CD8-positive, alpha-beta memory T cell (primary cell): ENCODE measurements around the gene CROCC. TPM values are rescaled to one million over a fixed set of nuclear protein-coding genes. Genes with fewer than 3 reads are reported as not detected.
"Not testable (repeated sequence)": the region's sequence is repeated elsewhere in the genome, so short reads cannot be mapped to it uniquely, and the experiment has no call there.

Experiments
- CTCF ChIA-PET: fragments of 350-600 bp; sonication (Branson Sonifier 250); formaldehyde crosslinking; loops from one replicate; lab custom pipeline; 2021; ENCODE audit warnings: antibody characterized with exemption; lab: Charles Lee
- POLR2A ChIA-PET: fragments of 350-600 bp; sonication (Branson Sonifier 250); formaldehyde crosslinking; loops from one replicate; lab custom pipeline; 2021; ENCODE audit warnings: antibody characterized with exemption; lab: Charles Lee
- DNase-seq, 5 donors: peaks; one replicate each; pipeline versions ENCODE4 v3.0.0 to v3.0.0-alpha.2; 2020 to 2022; ENCODE audit warnings: mixed read lengths in 1 of 5
- H3K27ac ChIP-seq: one replicate; pipeline ENCODE4 v1.7.0; 2013; ENCODE audit warnings: low read depth, mild to moderate bottlenecking, low read length, moderate library complexity
- H3K27me3 ChIP-seq: 2 replicates; pipeline ENCODE4 v1.7.0; 2013; ENCODE audit warnings: low read length, mild to moderate bottlenecking; ENCODE audit not compliant: insufficient read depth, poor library complexity, severe bottlenecking
- H3K36me3 ChIP-seq: 2 replicates; pipeline ENCODE4 v1.7.0; 2013; ENCODE audit warnings: mild to moderate bottlenecking, low read length, moderate library complexity; ENCODE audit not compliant: insufficient read depth
- H3K4me1 ChIP-seq: 2 replicates; pipeline ENCODE4 v1.7.0; 2013; ENCODE audit warnings: mild to moderate bottlenecking, low read length, moderate library complexity; ENCODE audit not compliant: insufficient read depth
- H3K4me3 ChIP-seq: 2 replicates; pipeline ENCODE4 v1.7.0; 2013; ENCODE audit warnings: mild to moderate bottlenecking, low read length
- H3K9me3 ChIP-seq: 2 replicates; pipeline ENCODE4 v1.7.0; 2013; ENCODE audit warnings: mild to moderate bottlenecking, low read length
- H3K27ac Mint-ChIP-seq, 8 donors: one replicate each; pipeline ENCODE4 v1.8.0; 2020 to 2021; ENCODE audit warnings: mixed read lengths in 8 of 8, mild to moderate bottlenecking in 6 of 8, inconsistent platforms in 3 of 8, moderate library complexity in 3 of 8
- H3K27me3 Mint-ChIP-seq, 2 donors: one replicate each; pipeline ENCODE4 v1.8.0; 2020 to 2021; ENCODE audit warnings: mixed read lengths in 2 of 2, mild to moderate bottlenecking in 1 of 2, moderate library complexity in 1 of 2
- H3K36me3 Mint-ChIP-seq, 3 donors: one replicate each; pipeline ENCODE4 v1.8.0; 2020 to 2021; ENCODE audit warnings: mixed read lengths in 3 of 3, inconsistent platforms in 1 of 3, mild to moderate bottlenecking in 1 of 3
- H3K4me1 Mint-ChIP-seq, 3 donors: one replicate each; pipeline ENCODE4 v1.8.0; 2020 to 2021; ENCODE audit warnings: mixed read lengths in 3 of 3, inconsistent platforms in 1 of 3, mild to moderate bottlenecking in 1 of 3
- H3K4me3 Mint-ChIP-seq, 7 donors: one replicate each; pipeline ENCODE4 v1.8.0; 2020 to 2021; ENCODE audit warnings: mixed read lengths in 7 of 7, mild to moderate bottlenecking in 6 of 7, moderate library complexity in 4 of 7, inconsistent platforms in 2 of 7
- H3K9me3 Mint-ChIP-seq, 5 donors: one replicate each; pipeline ENCODE4 v1.8.0; 2020 to 2022; ENCODE audit warnings: mixed read lengths in 5 of 5, mild to moderate bottlenecking in 3 of 5, moderate library complexity in 2 of 5, inconsistent platforms in 1 of 5
- polyA plus RNA-seq: library from polyadenylated mRNA; unstranded; fragments of 300-500 nt; fragmentation: Illumina TruSeq; gene quantifications from one replicate; pipeline ENCODE4 v1.2.3, GENCODE V29; 2021
- total RNA-seq, 2 experiments: library from RNA; stranded (reverse); gene quantifications; one replicate each; pipeline ENCODE4 v1.2.3, GENCODE V29; 2021

The CROCC gene
- total and polyA plus RNA-seq, 3 experiments from 2014 or later: 6.9 to 30.1 (median 25.6) TPM

- H3K36me3 ChIP-seq, POLR2A ChIA-PET, H3K4me3 ChIP-seq, H3K27me3 Mint-ChIP-seq, H3K27ac ChIP-seq, H3K4me3 Mint-ChIP-seq, CTCF ChIA-PET, H3K9me3 ChIP-seq, H3K27me3 ChIP-seq, H3K4me1 ChIP-seq, DNase-seq, H3K9me3 Mint-ChIP-seq: not testable (repeated sequence)
- H3K4me1 Mint-ChIP-seq: peaks cover 5 to 27% (median 12%) of the 10 kb centered on the region in 3 donors
- peaks cover 0 to 43% (median 2%) of the 10 kb centered on the region in 3 donors for H3K36me3 Mint-ChIP-seq
- peak overlapping the region in 2 of 8 donors; percentile 47 to 48 for H3K27ac Mint-ChIP-seq
Observed at GRCh38 chr1:16929146-16930041, 7.7 kb downstream of the CROCC start.

- H3K4me3 ChIP-seq, H3K4me3 Mint-ChIP-seq, POLR2A ChIA-PET, H3K4me1 ChIP-seq, H3K9me3 Mint-ChIP-seq, H3K27ac ChIP-seq, CTCF ChIA-PET, H3K27me3 Mint-ChIP-seq, H3K36me3 ChIP-seq, H3K9me3 ChIP-seq, H3K27ac Mint-ChIP-seq, H3K27me3 ChIP-seq, DNase-seq: not testable (repeated sequence)
- Mint-ChIP-seq H3K36me3 (peaks cover 0 to 54% (median 2%) of the 10 kb centered on the region in 3 donors), H3K4me1 (peaks cover 5 to 19% (median 7%) of the 10 kb centered on the region in 3 donors)
Observed at GRCh38 chr1:16931206-16931934, 9.6 kb downstream of the CROCC start.

GRCh38 chr1:16933945-16934344, 12.2 kb downstream of the CROCC start:
- H3K27me3 ChIP-seq, H3K4me3 Mint-ChIP-seq, H3K27ac ChIP-seq, H3K9me3 Mint-ChIP-seq, H3K27me3 Mint-ChIP-seq, H3K4me3 ChIP-seq, H3K27ac Mint-ChIP-seq, H3K9me3 ChIP-seq, H3K36me3 ChIP-seq, H3K4me1 ChIP-seq, H3K4me1 Mint-ChIP-seq, POLR2A ChIA-PET, CTCF ChIA-PET, DNase-seq: not testable (repeated sequence)
- H3K36me3 Mint-ChIP-seq: peaks cover 0 to 75% (median 2%) of the 10 kb centered on the region in 3 donors

GRCh38 chr1:16936580-16936979, 14.8 kb downstream of the CROCC start:
- H3K4me1 Mint-ChIP-seq, H3K27me3 ChIP-seq, POLR2A ChIA-PET, H3K36me3 ChIP-seq, H3K27ac ChIP-seq, H3K4me3 Mint-ChIP-seq, H3K9me3 Mint-ChIP-seq, DNase-seq, H3K27me3 Mint-ChIP-seq, H3K9me3 ChIP-seq, H3K27ac Mint-ChIP-seq, H3K4me1 ChIP-seq, H3K4me3 ChIP-seq: not testable (repeated sequence)
- CTCF ChIA-PET: interaction anchor here (1.6 kb wide), 1 partner anchor 50 kb away, joined by 3 read pairs; no protein-coding TSS in a partner anchor
- H3K36me3 Mint-ChIP-seq: peaks cover 0 to 71% (median 3%) of the 10 kb centered on the region in 3 donors

- DNase-seq: no peak
- H3K27me3 ChIP-seq: no peaks in the 10 kb centered on the region
- no peaks in the 10 kb centered on the region for H3K4me1 ChIP-seq
- H3K36me3 Mint-ChIP-seq: peaks cover 3 to 70% (median 6%) of the 10 kb centered on the region in 3 donors
- peak overlapping the region in 1 of 8 donors; percentile 33 for H3K27ac Mint-ChIP-seq
- no peaks in the 10 kb centered on the region for H3K36me3 ChIP-seq
- CTCF ChIA-PET: no interaction called here
- H3K9me3 ChIP-seq: no peaks in the 10 kb centered on the region
- H3K4me3 Mint-ChIP-seq: no peak overlapping the region
- H3K27me3 Mint-ChIP-seq: no peaks in the 10 kb centered on the region
- no peak overlapping the region for H3K27ac ChIP-seq
- H3K4me1 Mint-ChIP-seq: no peaks in the 10 kb centered on the region
- POLR2A ChIA-PET: no interaction called here
- no peaks in the 10 kb centered on the region for H3K9me3 Mint-ChIP-seq
- H3K4me3 ChIP-seq: no peak overlapping the region
Observed at GRCh38 chr1:16938351-16939321, 16.9 kb downstream of the CROCC start.

- H3K27me3 ChIP-seq, H3K27ac ChIP-seq, H3K4me1 ChIP-seq, H3K9me3 Mint-ChIP-seq, H3K9me3 ChIP-seq, H3K4me1 Mint-ChIP-seq, POLR2A ChIA-PET, H3K4me3 Mint-ChIP-seq, H3K36me3 ChIP-seq, H3K4me3 ChIP-seq, H3K27me3 Mint-ChIP-seq, DNase-seq: not testable (repeated sequence)
- CTCF ChIA-PET: interaction anchor here (1.4 kb wide), 1 partner anchor 319 kb away, joined by 3 read pairs; no protein-coding TSS in a partner anchor
- Mint-ChIP-seq H3K27ac (peak overlapping the region in 1 of 8 donors; percentile 51), H3K36me3 (peaks cover 3 to 68% (median 6%) of the 10 kb centered on the region in 3 donors)
Observed at GRCh38 chr1:16939386-16940180, 17.9 kb downstream of the CROCC start.

GRCh38 chr1:16944038-16944437, 22.3 kb downstream of the CROCC start:
- peaks cover 5 to 60% (median 6%) of the 10 kb centered on the region in 3 donors for H3K36me3 Mint-ChIP-seq
- no peaks in the 10 kb centered on the region for H3K9me3 Mint-ChIP-seq
- no peak overlapping the region for H3K27ac ChIP-seq
- no peak for DNase-seq
- no peaks in the 10 kb centered on the region for H3K27me3 ChIP-seq
- H3K27me3 Mint-ChIP-seq: no peaks in the 10 kb centered on the region
- no peaks in the 10 kb centered on the region for H3K4me1 ChIP-seq
- no peaks in the 10 kb centered on the region for H3K4me1 Mint-ChIP-seq
- ChIA-PET POLR2A (no interaction called here), CTCF (no interaction called here)
- no peak overlapping the region for H3K4me3 Mint-ChIP-seq
- H3K27ac Mint-ChIP-seq: no peak overlapping the region
- H3K9me3 ChIP-seq: no peaks in the 10 kb centered on the region
- H3K4me3 ChIP-seq: no peak overlapping the region
- H3K36me3 ChIP-seq: no peaks in the 10 kb centered on the region
